ENCODE measurements around the gene PRKAG2.

Gene PRKAG2

DNA sequence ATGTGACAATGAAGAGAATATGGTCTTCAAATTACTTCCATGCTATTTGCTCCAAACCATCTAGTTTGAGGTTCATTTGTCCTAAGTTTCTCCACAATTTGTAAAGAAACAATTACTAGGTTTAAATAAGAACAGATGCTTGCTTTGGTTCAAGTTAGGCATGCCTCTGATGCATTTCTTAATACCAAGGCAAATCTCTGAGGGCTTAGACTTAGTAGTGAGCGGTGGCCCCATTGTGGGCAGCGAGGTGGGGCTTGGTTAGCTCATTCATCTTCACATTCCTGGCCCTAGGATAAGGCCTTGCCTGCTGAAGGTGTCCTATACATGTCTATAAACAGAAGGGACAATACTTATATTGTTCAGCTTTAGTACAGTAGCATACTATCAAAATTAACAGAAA, 304.8 kb downstream of the PRKAG2 start:
- DNase-seq (no peak), ATAC-seq (no peak)
- Mint-ChIP-seq H3K9me3 (no peaks in the 10 kb centered on the region), H3K27ac (no peak overlapping the region), H3K4me1 (no peaks in the 10 kb centered on the region), H3K36me3 (ENCODE audit: low read depth) (peaks cover 8% of the 10 kb centered on the region), H3K4me3 (no peak overlapping the region), H3K27me3 (no peaks in the 10 kb centered on the region)

DNA sequence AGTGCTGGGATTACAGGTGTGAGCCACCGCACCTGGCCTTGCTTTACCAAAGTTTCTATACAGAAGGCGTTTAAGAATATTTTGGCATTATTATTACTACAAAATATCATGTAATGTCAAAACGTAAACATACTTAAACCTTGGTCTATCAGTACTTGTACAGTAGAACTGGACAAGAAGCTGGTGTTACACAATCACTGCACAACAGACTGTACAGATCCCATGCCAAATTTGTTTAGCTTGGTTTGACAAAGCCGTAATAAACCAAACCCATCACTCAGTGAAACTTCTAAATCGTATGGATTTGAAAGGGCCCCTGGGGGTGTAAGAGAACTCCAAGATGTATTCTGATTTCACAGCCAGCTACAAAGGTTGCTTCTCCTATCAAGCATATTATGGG, 305.4 kb downstream of the PRKAG2 start:
- Mint-ChIP-seq H3K36me3 (ENCODE audit: low read depth) (peaks cover 8% of the 10 kb centered on the region), H3K27ac (no peak overlapping the region), H3K27me3 (no peaks in the 10 kb centered on the region), H3K9me3 (no peaks in the 10 kb centered on the region), H3K4me1 (no peaks in the 10 kb centered on the region), H3K4me3 (no peak overlapping the region)
- ATAC-seq (no peak), DNase-seq (no peak)

DNA sequence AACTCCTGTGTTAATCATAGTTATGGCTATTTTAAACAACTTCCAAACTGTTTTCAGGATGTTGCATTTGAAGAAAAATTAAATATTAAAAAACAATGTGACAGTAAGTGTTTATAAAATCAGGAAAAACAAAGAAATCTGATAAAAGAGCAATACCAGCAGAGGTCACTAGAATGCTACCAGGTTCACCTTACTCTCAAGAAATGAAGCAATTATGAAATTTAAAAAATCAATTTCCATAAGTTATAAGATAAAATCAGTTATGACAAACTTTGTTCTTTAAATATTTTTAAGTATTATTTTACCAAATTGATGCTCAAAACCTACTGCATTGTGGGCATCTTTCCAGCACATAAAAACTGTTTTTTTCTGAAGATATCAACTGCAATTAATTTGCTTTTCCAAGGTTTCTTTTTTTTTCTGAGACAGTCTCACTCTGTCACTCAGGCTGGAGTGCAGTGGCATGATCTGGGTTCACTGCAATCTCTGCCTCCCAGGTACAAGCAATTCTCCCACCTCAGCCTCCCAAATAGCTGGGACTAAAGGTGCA, 306.5 kb downstream of the PRKAG2 start:
- Mint-ChIP-seq H3K4me1 (no peaks in the 10 kb centered on the region), H3K36me3 (ENCODE audit: low read depth) (peaks cover 10% of the 10 kb centered on the region), H3K9me3 (no peaks in the 10 kb centered on the region), H3K27ac (no peak overlapping the region), H3K4me3 (no peak overlapping the region), H3K27me3 (no peaks in the 10 kb centered on the region)
- DNase-seq (no peak), ATAC-seq (no peak)

DNA sequence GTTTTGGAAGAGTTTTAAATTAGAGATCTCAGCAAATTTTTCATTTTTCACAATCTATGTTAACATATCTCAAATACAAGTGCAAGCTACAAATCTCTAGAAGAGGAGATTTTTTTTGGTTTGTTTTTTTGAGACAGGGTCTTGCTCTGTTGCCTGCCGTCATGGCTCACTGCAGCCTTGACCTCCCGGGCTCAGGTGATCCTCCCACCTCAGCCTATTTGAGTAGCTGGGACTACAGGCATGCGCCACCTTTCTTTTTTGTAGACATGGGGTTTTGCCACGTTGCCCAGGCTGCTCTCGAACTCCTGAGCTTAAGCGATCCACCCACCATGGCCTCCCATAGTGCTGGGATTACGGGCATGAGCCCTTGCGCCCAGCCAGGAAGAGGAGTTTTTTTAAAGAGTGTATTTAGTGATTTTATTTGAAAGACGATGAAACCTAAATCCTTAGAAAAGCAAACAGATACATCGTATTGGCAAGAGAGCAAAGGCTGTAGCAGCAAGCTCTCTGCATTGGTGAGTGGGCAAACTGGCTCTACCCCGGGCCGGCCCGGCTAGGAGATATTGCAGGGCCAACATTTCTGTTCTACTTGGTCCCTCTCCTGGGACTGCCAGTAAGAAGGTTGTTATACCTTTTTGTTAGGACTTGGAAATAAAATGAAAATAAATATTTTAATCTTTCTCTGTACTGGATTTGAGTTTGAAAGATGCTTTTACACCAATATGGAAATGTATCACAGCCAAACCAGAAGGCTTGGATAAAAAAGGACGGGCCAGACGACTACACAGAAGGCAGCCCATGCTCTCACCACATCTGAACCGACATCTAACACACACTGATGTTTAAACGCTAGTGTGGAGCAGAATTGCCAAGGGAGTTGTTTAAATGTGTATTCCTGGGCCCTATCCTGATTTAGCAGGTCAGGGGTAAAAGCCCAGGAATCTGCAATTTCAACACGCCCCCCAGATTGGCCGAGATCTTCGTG, 307.7 kb downstream of the PRKAG2 start:
- Mint-ChIP-seq H3K36me3 (ENCODE audit: low read depth) (peaks cover 9% of the 10 kb centered on the region), H3K4me1 (no peaks in the 10 kb centered on the region), H3K27me3 (no peaks in the 10 kb centered on the region), H3K27ac (no peak overlapping the region), H3K4me3 (no peak overlapping the region), H3K9me3 (no peaks in the 10 kb centered on the region)
- ATAC-seq (no peak), DNase-seq (no peak)

DNA sequence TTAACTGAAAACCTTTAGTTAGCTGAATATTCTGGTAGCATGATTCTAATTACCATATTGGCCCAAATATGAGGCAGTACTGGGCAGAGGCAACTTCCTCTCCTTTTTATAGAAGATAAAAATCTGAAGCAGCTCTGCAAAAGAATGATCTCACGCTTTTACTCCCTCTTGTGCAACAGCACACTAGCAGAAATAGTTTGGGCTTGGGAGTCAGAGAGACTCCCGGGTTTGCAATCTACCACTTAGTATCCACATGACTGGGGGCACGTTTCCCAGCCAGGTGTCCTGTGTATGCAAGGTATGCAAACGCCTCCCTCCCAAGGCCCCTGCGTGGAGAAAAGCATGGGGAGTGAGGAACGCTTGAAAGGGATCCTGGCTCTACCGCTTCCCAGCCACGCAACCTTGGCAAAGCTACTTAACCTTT, 310.0 kb downstream of the PRKAG2 start:
- Mint-ChIP-seq H3K27me3 (no peaks in the 10 kb centered on the region), H3K27ac (no peak overlapping the region), H3K36me3 (ENCODE audit: low read depth) (peaks cover 10% of the 10 kb centered on the region), H3K9me3 (no peaks in the 10 kb centered on the region), H3K4me3 (no peak overlapping the region), H3K4me1 (no peaks in the 10 kb centered on the region)
- DNase-seq (no peak), ATAC-seq (no peak)

DNA sequence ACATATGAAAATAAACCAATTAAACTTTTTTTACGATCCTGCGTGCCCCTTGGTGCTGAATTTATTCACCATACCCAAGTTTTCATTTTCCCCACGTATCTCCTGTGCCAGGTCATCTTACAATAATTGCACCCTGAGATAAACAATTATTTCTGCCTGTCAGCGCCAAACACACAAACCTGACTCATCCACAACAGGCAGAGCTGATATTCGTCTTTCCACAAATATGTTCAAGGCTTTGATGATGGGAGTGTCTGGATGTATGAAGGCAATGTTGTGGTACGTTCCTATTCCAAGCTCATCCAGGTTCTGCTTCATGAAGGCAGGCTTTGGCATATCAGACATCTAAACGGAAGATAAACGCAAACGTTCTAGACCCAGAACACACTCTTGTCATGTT, 311.4 kb downstream of the PRKAG2 start:
- peaks cover 13% of the 10 kb centered on the region for H3K36me3 Mint-ChIP-seq (ENCODE audit: low read depth)

DNA sequence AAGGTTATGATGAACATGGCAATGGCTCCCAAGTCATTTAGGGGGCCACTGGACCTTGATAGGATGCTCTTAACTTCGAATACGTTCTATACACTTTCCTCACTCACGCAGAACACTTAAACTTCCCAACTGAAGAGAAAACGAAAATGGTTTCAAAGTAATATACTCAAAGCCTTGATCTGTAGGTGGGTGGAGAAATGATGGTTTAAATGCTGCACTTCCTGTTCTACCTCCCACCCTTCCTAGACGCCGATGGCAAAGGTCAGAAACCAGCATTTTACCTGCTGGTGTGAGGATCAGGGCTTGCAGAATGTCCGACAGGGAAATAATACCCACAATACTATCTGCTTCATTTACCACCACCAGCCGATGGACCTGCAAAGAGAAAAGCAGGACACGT, 316.7 kb downstream of the PRKAG2 start:
- no peaks in the 10 kb centered on the region for H3K27me3 Mint-ChIP-seq
- peak overlapping the region; percentile 86 for H3K27ac Mint-ChIP-seq
- DNase-seq: no peak
- ATAC-seq: no peak
- H3K9me3 Mint-ChIP-seq: no peaks in the 10 kb centered on the region
- H3K4me1 Mint-ChIP-seq: peaks cover 12% of the 10 kb centered on the region
- peaks cover 9% of the 10 kb centered on the region for H3K36me3 Mint-ChIP-seq (ENCODE audit: low read depth)
- H3K4me3 Mint-ChIP-seq: no peak overlapping the region

More for the DNA sequence above, 311.4 kb downstream of the PRKAG2 start:
- H3K27me3 Mint-ChIP-seq: no peaks in the 10 kb centered on the region
- no peaks in the 10 kb centered on the region for H3K9me3 Mint-ChIP-seq
- DNase-seq: no peak
- ATAC-seq: no peak
- no peaks in the 10 kb centered on the region for H3K4me1 Mint-ChIP-seq
- no peak overlapping the region for H3K4me3 Mint-ChIP-seq
- H3K27ac Mint-ChIP-seq: no peak overlapping the region

DNA sequence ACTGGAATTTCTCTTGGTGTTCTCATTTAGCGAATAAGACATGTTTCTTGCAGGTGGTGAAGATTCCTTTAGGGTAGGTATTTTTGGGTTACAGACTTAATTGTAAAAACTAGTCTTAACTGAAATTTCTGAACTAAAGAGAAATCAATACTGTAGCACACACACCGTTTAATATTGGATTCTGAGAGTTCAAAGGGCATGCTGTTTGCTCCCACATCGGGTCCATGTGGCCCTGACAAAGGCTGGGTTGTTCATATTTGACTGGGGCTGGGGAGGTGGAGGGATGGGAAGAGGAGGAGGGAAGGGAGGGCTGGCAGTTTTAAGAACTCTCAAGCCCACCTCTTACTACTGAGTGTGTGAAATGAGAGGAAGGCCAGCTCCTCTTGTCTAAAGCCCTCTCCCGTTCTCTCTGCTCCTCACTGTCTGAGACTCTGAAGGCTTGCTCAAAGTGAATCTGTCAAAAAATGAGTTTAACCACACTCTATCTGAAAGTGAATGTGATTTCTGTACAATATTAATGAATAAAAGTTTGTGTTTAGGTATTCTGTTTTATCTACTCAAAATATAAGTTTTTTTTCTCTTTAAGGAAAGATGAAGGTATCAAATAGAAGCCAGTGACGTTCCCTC, 317.2 kb downstream of the PRKAG2 start:
- H3K36me3 Mint-ChIP-seq (ENCODE audit: low read depth): peaks cover 9% of the 10 kb centered on the region
- no peak overlapping the region for H3K4me3 Mint-ChIP-seq
- no peaks in the 10 kb centered on the region for H3K27me3 Mint-ChIP-seq

DNA sequence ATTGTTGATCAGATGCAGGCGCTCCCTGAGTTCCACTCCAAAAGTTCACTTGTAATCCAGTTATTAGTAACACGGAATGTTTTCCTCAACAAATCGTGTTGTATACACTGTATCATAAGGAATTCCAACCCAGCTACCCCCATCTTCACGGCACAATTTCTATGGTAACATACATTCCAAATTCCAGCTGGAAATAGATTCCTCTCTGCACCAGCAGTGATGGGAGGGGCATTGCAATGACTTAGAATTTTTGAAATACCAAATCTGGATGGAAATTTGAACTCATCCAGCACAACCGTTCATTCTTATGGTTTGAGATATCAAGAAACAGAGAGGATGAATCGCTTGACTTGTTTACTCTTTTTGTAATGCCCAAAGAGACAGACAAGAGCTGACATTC, 318.3 kb downstream of the PRKAG2 start:
- Mint-ChIP-seq H3K27ac (no peak overlapping the region), H3K27me3 (no peaks in the 10 kb centered on the region), H3K4me1 (peaks cover 12% of the 10 kb centered on the region), H3K4me3 (no peak overlapping the region), H3K9me3 (no peaks in the 10 kb centered on the region), H3K36me3 (ENCODE audit: low read depth) (peaks cover 9% of the 10 kb centered on the region)
- DNase-seq (no peak), ATAC-seq (no peak)

More for the DNA sequence above, 317.2 kb downstream of the PRKAG2 start:
- H3K4me1 Mint-ChIP-seq: peaks cover 12% of the 10 kb centered on the region
- H3K9me3 Mint-ChIP-seq: no peaks in the 10 kb centered on the region
- H3K27ac Mint-ChIP-seq: peak overlapping the region; percentile 86
- ATAC-seq (no peak), DNase-seq (no peak)

DNA sequence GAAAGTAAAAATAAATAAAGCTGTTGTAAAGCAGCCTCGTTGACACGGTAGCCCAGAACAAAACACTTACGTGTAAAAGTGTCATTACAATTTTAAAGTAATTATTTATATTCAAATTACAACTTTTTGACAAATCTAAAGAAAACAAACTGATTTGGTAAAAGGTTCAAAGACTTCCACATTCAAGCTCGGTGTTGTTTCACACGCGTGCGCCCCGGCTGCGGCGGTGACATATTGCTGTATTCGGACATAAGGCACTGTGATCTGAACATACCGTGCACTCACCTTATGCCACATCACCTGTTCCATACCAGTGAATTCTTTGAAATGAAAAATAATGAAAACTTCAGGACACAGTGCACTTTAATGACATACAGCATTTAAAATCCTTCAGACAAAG, 320.3 kb downstream of the PRKAG2 start:
- Mint-ChIP-seq H3K36me3 (ENCODE audit: low read depth) (peaks cover 6% of the 10 kb centered on the region), H3K4me3 (no peak overlapping the region), H3K4me1 (peaks cover 12% of the 10 kb centered on the region), H3K27me3 (peaks cover 4% of the 10 kb centered on the region), H3K27ac (no peak overlapping the region), H3K9me3 (no peaks in the 10 kb centered on the region)
- no peak for DNase-seq
- ATAC-seq: no peak

DNA sequence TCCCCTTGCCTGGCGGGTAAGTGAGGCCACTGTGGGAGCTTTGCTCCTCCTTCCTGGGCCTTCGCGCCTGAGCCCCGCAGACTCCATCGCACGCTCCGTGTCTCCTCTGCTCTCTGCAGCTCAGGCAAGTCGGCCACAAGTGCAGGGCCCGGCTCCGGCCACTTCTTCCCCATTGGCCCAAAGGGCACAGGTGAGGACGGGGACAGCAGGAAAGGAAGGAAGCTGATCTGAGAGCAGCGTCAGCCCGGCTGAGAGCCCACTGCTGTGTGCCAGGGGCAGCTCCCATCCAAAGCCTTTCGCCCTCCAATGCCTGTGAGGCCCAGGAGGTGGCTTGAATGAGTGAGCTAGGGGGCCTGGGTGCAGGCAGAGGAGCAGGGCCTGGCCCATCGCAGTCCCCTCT, 323.6 kb downstream of the PRKAG2 start:
- no peaks in the 10 kb centered on the region for H3K4me1 Mint-ChIP-seq
- no peak overlapping the region for H3K4me3 Mint-ChIP-seq
- peaks cover 3% of the 10 kb centered on the region for H3K36me3 Mint-ChIP-seq (ENCODE audit: low read depth)
- peaks cover 4% of the 10 kb centered on the region for H3K27me3 Mint-ChIP-seq
- no peaks in the 10 kb centered on the region for H3K9me3 Mint-ChIP-seq
- no peak overlapping the region for H3K27ac Mint-ChIP-seq
- ATAC-seq (no peak), DNase-seq (no peak)

DNA sequence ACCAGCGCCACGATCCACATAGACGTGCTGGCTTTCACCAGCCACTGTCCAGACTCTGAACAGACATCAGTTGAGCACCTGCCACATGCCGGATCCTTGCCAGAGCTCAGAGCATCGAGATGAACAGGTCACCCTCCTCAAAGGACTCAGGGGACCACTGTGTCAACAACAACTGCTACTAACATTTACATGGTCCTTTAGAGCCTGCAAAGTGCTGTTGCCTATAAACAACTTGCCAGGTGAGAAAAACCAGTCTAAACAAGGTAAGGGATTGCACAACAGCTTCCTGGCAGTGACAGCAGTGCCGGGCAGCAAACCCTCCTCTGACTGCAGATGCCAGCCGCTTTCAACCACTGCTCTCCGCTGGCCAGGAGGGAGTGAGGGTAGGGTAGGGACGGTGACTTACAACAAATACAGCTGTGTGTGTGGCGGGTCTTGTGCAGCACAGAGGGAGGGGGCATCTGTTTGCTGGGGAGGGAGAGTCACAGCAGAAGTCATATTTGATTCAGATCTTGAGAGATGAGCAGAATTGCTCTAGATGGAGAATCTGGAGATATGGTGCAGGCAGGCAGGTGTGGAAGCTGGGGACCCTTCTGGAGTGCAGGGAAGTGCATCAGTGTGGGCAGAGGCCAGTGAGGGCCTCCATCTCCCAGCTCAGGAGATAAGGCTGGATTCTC, 324.4 kb downstream of the PRKAG2 start:
- DNase-seq (no peak), ATAC-seq (no peak)
- no peak overlapping the region for H3K27ac Mint-ChIP-seq
- no peak overlapping the region for H3K4me3 Mint-ChIP-seq
- no peaks in the 10 kb centered on the region for H3K4me1 Mint-ChIP-seq
- H3K36me3 Mint-ChIP-seq (ENCODE audit: low read depth): no peaks in the 10 kb centered on the region
- H3K27me3 Mint-ChIP-seq: peaks cover 4% of the 10 kb centered on the region
- H3K9me3 Mint-ChIP-seq: no peaks in the 10 kb centered on the region

DNA sequence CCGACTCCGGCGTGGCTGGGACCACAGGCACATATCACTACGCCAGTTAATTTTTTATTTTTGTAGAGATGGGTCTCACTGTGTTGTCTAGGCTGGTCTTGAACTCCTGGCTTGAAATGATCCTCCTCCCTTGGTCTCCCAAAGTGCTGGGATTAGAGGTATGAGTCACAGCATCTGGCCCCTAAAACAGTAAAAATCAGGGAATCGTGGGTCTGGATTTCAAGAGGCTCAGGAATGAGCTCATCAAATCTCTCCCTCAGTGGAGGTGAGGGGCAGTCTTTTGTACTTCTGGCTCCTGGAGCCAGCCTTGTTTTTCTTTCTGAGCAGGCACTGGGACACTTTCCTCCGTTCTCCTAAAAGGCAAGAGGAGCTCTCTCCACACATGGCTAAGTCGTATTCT, 325.1 kb downstream of the PRKAG2 start:
- no peaks in the 10 kb centered on the region for H3K9me3 Mint-ChIP-seq
- ATAC-seq (no peak), DNase-seq (no peak)
- peaks cover 7% of the 10 kb centered on the region for H3K27me3 Mint-ChIP-seq
- H3K4me1 Mint-ChIP-seq: no peaks in the 10 kb centered on the region
- H3K36me3 Mint-ChIP-seq (ENCODE audit: low read depth): no peaks in the 10 kb centered on the region
- no peak overlapping the region for H3K4me3 Mint-ChIP-seq
- H3K27ac Mint-ChIP-seq: no peak overlapping the region

DNA sequence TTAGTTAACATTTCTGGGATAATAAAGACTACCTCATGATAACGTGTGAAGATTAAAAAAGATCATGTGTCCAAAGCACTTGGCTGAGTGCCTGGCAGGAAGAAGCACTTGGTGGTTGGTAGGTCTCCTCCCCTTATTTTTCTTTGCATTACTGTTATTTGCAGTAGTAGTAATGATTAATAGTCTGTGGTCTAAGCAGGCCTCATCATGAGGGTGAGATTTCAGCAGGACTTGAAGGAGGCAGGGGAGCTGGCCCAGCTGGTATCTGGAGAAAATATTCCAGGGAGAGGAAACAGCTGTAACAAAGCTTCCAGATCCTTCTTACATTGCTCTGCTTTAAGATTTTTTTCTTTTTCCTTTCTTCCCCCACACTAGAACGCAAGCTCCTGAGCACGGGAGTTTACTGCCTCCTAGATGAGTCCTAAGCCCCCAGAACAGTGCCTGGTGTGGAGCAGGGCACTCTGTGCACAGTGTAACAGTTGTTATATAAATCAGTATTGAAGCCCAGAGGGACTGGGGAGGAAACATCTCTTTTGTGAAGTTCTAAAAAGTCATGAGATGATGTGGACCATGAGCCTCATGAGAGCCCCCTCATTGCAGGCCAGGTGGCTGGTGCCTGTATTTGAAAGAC, 326.1 kb downstream of the PRKAG2 start:
- no peaks in the 10 kb centered on the region for H3K4me1 Mint-ChIP-seq
- H3K36me3 Mint-ChIP-seq (ENCODE audit: low read depth): no peaks in the 10 kb centered on the region
- H3K4me3 Mint-ChIP-seq: no peak overlapping the region
- ATAC-seq (no peak), DNase-seq (no peak)
- H3K27ac Mint-ChIP-seq: no peak overlapping the region
- H3K27me3 Mint-ChIP-seq: peaks cover 15% of the 10 kb centered on the region
- no peaks in the 10 kb centered on the region for H3K9me3 Mint-ChIP-seq
